B cell (primary cell): Measurements from ENCODE around the gene SLC39A11. TPM values are rescaled to one million over a fixed set of nuclear protein-coding genes. Genes with fewer than 3 reads are reported as not detected.
"Not testable (repeated sequence)": the region's sequence is repeated elsewhere in the genome, so short reads cannot be mapped to it uniquely, and the experiment has no call there.

Experiments
- ATAC-seq: fragments of 200-7000 bp; cut with Tn5 transposase; one replicate; pipeline ENCODE4 v1.10.0; 2021; ENCODE audit warnings: low read depth, mild to moderate bottlenecking, moderate number of reproducible peaks, moderate library complexity
- CTCF ChIA-PET: fragments of 350-600 bp; sonication (Branson Sonifier 250); formaldehyde crosslinking; loops from one replicate; lab custom pipeline; 2021; ENCODE audit warnings: antibody characterized with exemption, inconsistent platforms; lab: Charles Lee
- POLR2A ChIA-PET: fragments of 350-600 bp; sonication (Branson Sonifier 250); formaldehyde crosslinking; loops from one replicate; lab custom pipeline; 2021; ENCODE audit warnings: antibody characterized with exemption; lab: Charles Lee
- DNase-seq: peaks from one replicate; pipeline ENCODE4 v3.0.0; 2013
- H2AFZ ChIP-seq: 2 replicates; pipeline ENCODE4 v1.6.1; 2012; ENCODE audit warnings: mild to moderate bottlenecking, low read depth, low read length; ENCODE audit not compliant: insufficient read depth, poor library complexity, severe bottlenecking
- H3K27ac ChIP-seq, 2 donors: 1 replicate in 1 of 2; 2 replicates in 1 of 2; pipeline ENCODE4 v1.5.1; 2012 to 2013; ENCODE audit warnings: low read length in 2 of 2, mild to moderate bottlenecking in 2 of 2, moderate library complexity in 1 of 2
- H3K27me3 ChIP-seq, 4 experiments: fragments of 200-600 bp in 1 of 4; sonication (generic) in 1 of 4; replicated peaks in 1 of 4; 1 replicate in 2 of 4; 2 replicates in 2 of 4; pipeline versions ENCODE4 v1.6.1 to v1.7.0; 2013 to 2016; ENCODE audit warnings: low read length in 3 of 4, mild to moderate bottlenecking in 2 of 4, mixed read lengths in 1 of 4, moderate library complexity in 1 of 4; ENCODE audit not compliant: insufficient read depth in 4 of 4, control insufficient read depth in 3 of 4; ENCODE audit errors: control extremely low read depth in 1 of 4
- H3K36me3 ChIP-seq, 2 experiments: replicated peaks in 1 of 2; 1 replicate in 1 of 2; 2 replicates in 1 of 2; pipeline versions ENCODE4 v1.6.1 to v1.7.1; 2013; ENCODE audit warnings: low read length in 1 of 2; ENCODE audit not compliant: insufficient read depth in 2 of 2, control insufficient read depth in 1 of 2; ENCODE audit errors: control extremely low read depth in 1 of 2, extremely low read depth in 1 of 2
- H3K4me1 ChIP-seq, 2 donors: fragments of 200-600 bp in 1 of 2; sonication (generic) in 1 of 2; 1 replicate in 1 of 2; 2 replicates in 1 of 2; pipeline versions ENCODE4 v1.5.1 to v1.6.1; 2013 to 2017; ENCODE audit warnings: low read length in 2 of 2; ENCODE audit not compliant: control insufficient read depth in 2 of 2, insufficient read depth in 2 of 2
- H3K4me2 ChIP-seq: replicated peaks from 2 replicates; pipeline ENCODE3; 2012; ENCODE audit warnings: mild to moderate bottlenecking, low read depth, low read length; ENCODE audit not compliant: poor library complexity, severe bottlenecking
- H3K4me3 ChIP-seq, 5 experiments: fragments of 200-600 bp in 1 of 5; sonication (generic) in 1 of 5; 1 replicate in 3 of 5; 2 replicates in 2 of 5; pipeline versions ENCODE4 v1.5.1 to v1.7.0; 2011 to 2016; ENCODE audit warnings: low read length in 4 of 5, mild to moderate bottlenecking in 4 of 5, low read depth in 2 of 5, control low read depth in 1 of 5, moderate library complexity in 1 of 5; ENCODE audit not compliant: insufficient read depth in 1 of 5; ENCODE audit errors: control extremely low read depth in 1 of 5, extremely low read depth in 1 of 5
- H3K79me2 ChIP-seq: fragments of 200-600 bp; sonication (generic); one replicate; pipeline ENCODE4 v1.6.0; 2016; ENCODE audit warnings: low read length; ENCODE audit not compliant: control insufficient read depth, insufficient read depth
- H3K9ac ChIP-seq: fragments of 200-600 bp; sonication (generic); 2 replicates; pipeline ENCODE4 v1.6.1; 2017; ENCODE audit warnings: mild to moderate bottlenecking, low read length, moderate library complexity
- H3K9me3 ChIP-seq, 3 donors: one replicate each; pipeline versions ENCODE4 v1.6.1 to v1.7.1; 2013; ENCODE audit warnings: low read length in 2 of 3; ENCODE audit not compliant: control insufficient read depth in 2 of 3, insufficient read depth in 1 of 3; ENCODE audit errors: control extremely low read depth in 1 of 3
- H4K20me1 ChIP-seq: 2 replicates; pipeline ENCODE4 v1.6.0; 2012; ENCODE audit warnings: mild to moderate bottlenecking, low read length; ENCODE audit not compliant: insufficient read depth, control insufficient read depth, poor library complexity, severe bottlenecking
- H3K27ac Mint-ChIP-seq: one replicate; pipeline ENCODE4 v1.8.0; 2021; ENCODE audit warnings: mixed read lengths
- H3K27me3 Mint-ChIP-seq: one replicate; pipeline ENCODE4 v1.8.0; 2021; ENCODE audit warnings: mixed read lengths
- H3K4me1 Mint-ChIP-seq: one replicate; pipeline ENCODE4 v1.8.0; 2021; ENCODE audit warnings: mixed read lengths
- H3K4me3 Mint-ChIP-seq: one replicate; pipeline ENCODE4 v1.8.0; 2021; ENCODE audit warnings: mixed read lengths
- H3K9me3 Mint-ChIP-seq: one replicate; pipeline ENCODE4 v1.8.0; 2022; ENCODE audit warnings: mixed read lengths; ENCODE audit not compliant: insufficient read depth
- EZH2 ChIP-seq: IDR thresholded peaks from 2 replicates; pipeline ENCODE4 v1.6.1; 2012; ENCODE audit warnings: borderline replicate concordance, low read depth, mild to moderate bottlenecking, moderate library complexity, low read length; ENCODE audit not compliant: insufficient read depth, poor library complexity, severe bottlenecking
- WGBS: methylation state at CpG from one replicate; pipeline ENCODE4 v1.1.5; 2013; ENCODE audit warnings: missing lambda C conversion rate; ENCODE audit not compliant: insufficient coverage; 5-methylcytosine and 5-hydroxymethylcytosine counted together
- intact Hi-C: fragments of 100-400 bp; cut with micrococcal nuclease; formaldehyde crosslinking; loops from one replicate; pipeline ENCODE4 v1.10.0; 2022
- polyA plus RNA-seq: library from polyadenylated mRNA; depleted of rRNA; stranded (reverse); fragments of >200 nt; gene quantifications from 2 replicates; pipeline ENCODE4 v1.2.3, GENCODE V29; 2012
- total RNA-seq, 2 donors: library from RNA; stranded (reverse); fragments of 120-200 nt in 1 of 2; gene quantifications; 1 replicate in 1 of 2; 2 replicates in 1 of 2; pipeline versions ENCODE4 v1.2.3 to v1.2.4, GENCODE V29; 2013 to 2022
- TF ChIP-seq, protein P1 (sequence below): fragments of 200-600 bp; IDR thresholded peaks from one replicate; pipeline ENCODE4 v1.8.0; 2022; ENCODE audit warnings: antibody characterized with exemption, mild to moderate bottlenecking

The SLC39A11 gene
- total and polyA plus RNA-seq, 2 donors (not counting 1 experiment from before 2014, with no cell fraction given), result 6.9 to 39.6 TPM

DNA sequence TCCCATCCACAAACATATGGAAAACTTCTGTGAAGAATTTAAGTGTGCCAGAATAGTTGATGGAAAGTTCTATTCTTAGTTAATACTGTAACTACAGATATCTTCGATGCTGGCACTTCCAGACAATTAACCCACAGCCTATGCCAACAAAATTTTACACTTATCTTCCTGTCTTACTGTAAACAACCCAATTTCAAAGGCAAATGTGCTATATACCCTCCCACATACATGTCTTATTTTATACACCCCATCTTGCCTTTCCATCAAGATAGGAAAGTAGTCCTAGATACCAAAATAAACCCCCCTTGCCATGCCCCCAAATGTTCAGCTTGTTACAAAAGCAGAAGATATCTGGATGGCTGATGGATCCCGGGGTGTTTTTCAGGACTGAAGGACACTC, 306.3 kb downstream of the SLC39A11 start:
- 94% methylated on average over 2 of the region's 2 CpGs for WGBS
- Mint-ChIP-seq H3K4me1 (no peaks in the 10 kb centered on the region), H3K4me3 (no peak overlapping the region), H3K27ac (no peak overlapping the region), H3K9me3 (peaks cover 3% of the 10 kb centered on the region), H3K27me3 (no peaks in the 10 kb centered on the region)
- Histone ChIP-seq H3K36me3 (no peaks in the 10 kb centered on the region), H2AFZ (no peak overlapping the region), H3K9me3 (no peaks in the 10 kb centered on the region), H3K27ac (no peak overlapping the region), H3K27me3 (no peaks in the 10 kb centered on the region), H3K79me2 (no peaks in the 10 kb centered on the region), H3K4me1 (no peaks in the 10 kb centered on the region), H4K20me1 (no peaks in the 10 kb centered on the region), H3K9ac (no peak overlapping the region), H3K4me3 (no peak overlapping the region), H3K4me2 (no peak overlapping the region)
- no peak for TF ChIP-seq EZH2
- TF ChIP-seq, protein P1, sequence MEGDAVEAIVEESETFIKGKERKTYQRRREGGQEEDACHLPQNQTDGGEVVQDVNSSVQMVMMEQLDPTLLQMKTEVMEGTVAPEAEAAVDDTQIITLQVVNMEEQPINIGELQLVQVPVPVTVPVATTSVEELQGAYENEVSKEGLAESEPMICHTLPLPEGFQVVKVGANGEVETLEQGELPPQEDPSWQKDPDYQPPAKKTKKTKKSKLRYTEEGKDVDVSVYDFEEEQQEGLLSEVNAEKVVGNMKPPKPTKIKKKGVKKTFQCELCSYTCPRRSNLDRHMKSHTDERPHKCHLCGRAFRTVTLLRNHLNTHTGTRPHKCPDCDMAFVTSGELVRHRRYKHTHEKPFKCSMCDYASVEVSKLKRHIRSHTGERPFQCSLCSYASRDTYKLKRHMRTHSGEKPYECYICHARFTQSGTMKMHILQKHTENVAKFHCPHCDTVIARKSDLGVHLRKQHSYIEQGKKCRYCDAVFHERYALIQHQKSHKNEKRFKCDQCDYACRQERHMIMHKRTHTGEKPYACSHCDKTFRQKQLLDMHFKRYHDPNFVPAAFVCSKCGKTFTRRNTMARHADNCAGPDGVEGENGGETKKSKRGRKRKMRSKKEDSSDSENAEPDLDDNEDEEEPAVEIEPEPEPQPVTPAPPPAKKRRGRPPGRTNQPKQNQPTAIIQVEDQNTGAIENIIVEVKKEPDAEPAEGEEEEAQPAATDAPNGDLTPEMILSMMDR, result no peak
- ATAC-seq (no peak), DNase-seq (no peak)
- ChIA-PET POLR2A (no interaction called here), CTCF (no interaction called here)
- intact Hi-C loops, result no loop called here

DNA sequence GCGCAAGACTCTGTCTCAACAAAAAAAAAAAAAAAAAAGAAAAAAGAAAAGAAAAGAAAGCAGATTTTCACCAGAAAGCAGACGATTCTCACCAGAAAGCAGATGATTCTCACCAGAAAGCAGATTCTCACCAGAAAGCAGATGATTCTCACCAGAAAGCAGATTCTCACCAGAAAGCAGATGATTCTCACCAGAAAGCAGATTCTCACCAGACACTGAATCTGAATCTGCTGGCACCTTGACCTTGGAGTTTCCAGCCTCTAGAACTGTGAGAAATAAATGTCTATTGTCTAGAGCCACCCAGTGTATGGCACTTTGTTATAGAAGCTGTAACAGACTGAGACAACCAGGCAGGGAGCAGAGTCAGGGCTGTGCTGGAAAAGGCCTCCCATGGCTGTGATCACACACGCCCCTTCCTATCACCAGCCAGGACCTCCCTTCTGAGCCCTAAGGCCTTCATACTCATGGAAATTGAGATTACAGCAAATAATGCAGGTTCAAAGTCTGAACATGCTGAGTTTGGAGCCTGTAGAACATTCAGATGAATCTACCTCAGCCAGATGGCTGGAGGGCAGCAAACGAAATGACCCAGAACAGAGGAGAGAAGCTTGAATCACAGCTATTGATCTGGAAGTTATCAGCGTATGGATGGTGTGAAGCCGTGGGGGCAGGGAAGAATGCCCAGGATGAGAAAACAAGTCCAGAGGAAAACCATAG, 309.3 kb downstream of the SLC39A11 start:
- ChIA-PET CTCF (interaction anchor here (0.5 kb wide), 1 partner anchor 345 kb away, joined by 3 read pairs; no protein-coding TSS in a partner anchor), POLR2A (no interaction called here)
- Histone ChIP-seq H3K79me2 (no peaks in the 10 kb centered on the region), H3K27me3 (no peaks in the 10 kb centered on the region), H2AFZ (no peak overlapping the region), H3K36me3 (peaks cover 0 to 1% of the 10 kb centered on the region in 2 experiments), H3K4me1 (no peaks in the 10 kb centered on the region), H3K9me3 (no peaks in the 10 kb centered on the region), H3K4me2 (no peak overlapping the region), H3K4me3 (no peak overlapping the region), H3K27ac (no peak overlapping the region), H4K20me1 (no peaks in the 10 kb centered on the region), H3K9ac (no peak overlapping the region)
- ATAC-seq, result no peak
- WGBS, result 76% methylated on average over 5 of the region's 6 CpGs
- Mint-ChIP-seq H3K4me3 (no peak overlapping the region), H3K27ac (no peak overlapping the region), H3K4me1 (no peaks in the 10 kb centered on the region), H3K27me3 (no peaks in the 10 kb centered on the region), H3K9me3 (no peaks in the 10 kb centered on the region)
- intact Hi-C loops, result no loop called here
- no peak for DNase-seq
- TF ChIP-seq, protein P1, result no peak
- no peak for TF ChIP-seq EZH2

DNA sequence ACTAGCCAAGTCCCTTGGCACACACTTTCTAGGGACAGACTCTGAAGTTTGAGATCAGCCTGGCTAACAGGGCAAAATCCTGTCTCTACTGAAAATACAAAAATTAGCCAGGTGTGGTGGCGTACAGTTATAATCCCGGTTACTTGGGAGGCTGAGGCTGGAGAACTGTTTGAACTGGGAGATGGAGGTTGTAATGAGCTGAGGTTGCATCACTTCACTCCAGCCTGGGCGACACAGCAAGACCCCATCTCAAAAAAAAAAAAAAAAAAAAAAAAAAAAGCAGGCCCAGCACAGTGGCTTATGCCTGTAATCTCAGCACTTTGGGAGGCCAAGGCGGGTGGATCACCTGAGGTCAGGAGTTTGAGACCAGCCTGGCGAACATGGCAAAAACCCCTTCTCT, 310.1 kb downstream of the SLC39A11 start:
- H3K4me3 Mint-ChIP-seq, H3K4me1 Mint-ChIP-seq, H3K79me2 ChIP-seq, H3K4me3 ChIP-seq, H3K4me2 ChIP-seq, POLR2A ChIA-PET, DNase-seq, H3K9me3 Mint-ChIP-seq, H4K20me1 ChIP-seq, ATAC-seq, H3K27ac ChIP-seq, H3K27me3 Mint-ChIP-seq, H3K9ac ChIP-seq, H3K36me3 ChIP-seq, H3K27me3 ChIP-seq, H2AFZ ChIP-seq, H3K4me1 ChIP-seq, intact Hi-C loops, H3K27ac Mint-ChIP-seq, H3K9me3 ChIP-seq: not testable (repeated sequence)
- 80% methylated on average over 1 of the region's 5 CpGs for WGBS
- CTCF ChIA-PET, result interaction anchor here (0.5 kb wide), 1 partner anchor 345 kb away, joined by 3 read pairs; no protein-coding TSS in a partner anchor
